Smooth muscle cell (in vitro differentiated cells): ENCODE results near the gene ZDHHC14. TPM values are rescaled to one million over a fixed set of nuclear protein-coding genes. Genes with fewer than 3 reads are reported as not detected.

Experiments
- DNase-seq: peaks from one replicate; lab custom pipeline; 2025; ENCODE audit not compliant: unreplicated experiment; lab: John Stamatoyannopoulos, UW
- H2AFZ ChIP-seq: fragments of 200-600 bp; sonication (generic); 2 replicates; pipeline ENCODE4 v1.6.0; 2016; ENCODE audit warnings: antibody characterized with exemption, low read depth, mild to moderate bottlenecking
- H3F3A ChIP-seq: fragments of 200-600 bp; sonication (generic); 2 replicates; pipeline ENCODE4 v1.6.0; 2017; ENCODE audit warnings: antibody characterized with exemption, low read depth
- H3K27ac ChIP-seq: fragments of 200-600 bp; sonication (generic); 2 replicates; pipeline ENCODE4 v1.5.1; 2016; ENCODE audit warnings: low read depth, mild to moderate bottlenecking
- H3K27me3 ChIP-seq: fragments of 200-600 bp; sonication (generic); 2 replicates; pipeline ENCODE4 v1.6.1; 2016; ENCODE audit warnings: low read depth, mild to moderate bottlenecking
- H3K36me3 ChIP-seq: fragments of 200-600 bp; sonication (generic); 2 replicates; pipeline ENCODE4 v1.5.1; 2016; ENCODE audit warnings: low read depth
- H3K4me1 ChIP-seq: fragments of 200-600 bp; sonication (generic); 2 replicates; pipeline ENCODE4 v1.5.1; 2016; ENCODE audit warnings: low read depth
- H3K4me2 ChIP-seq: fragments of 200-600 bp; sonication (generic); 2 replicates; pipeline ENCODE4 v1.6.0; 2016; ENCODE audit warnings: mild to moderate bottlenecking
- H3K4me3 ChIP-seq: fragments of 200-600 bp; sonication (generic); 2 replicates; pipeline ENCODE4 v1.5.1; 2016; ENCODE audit warnings: mild to moderate bottlenecking
- H3K79me2 ChIP-seq: fragments of 200-600 bp; sonication (generic); 2 replicates; pipeline ENCODE4 v1.6.0; 2016; ENCODE audit warnings: low read depth, mild to moderate bottlenecking
- H3K9ac ChIP-seq: fragments of 200-600 bp; sonication (generic); 2 replicates; pipeline ENCODE4 v1.6.0; 2016; ENCODE audit warnings: low read depth
- H3K9me3 ChIP-seq: fragments of 200-600 bp; sonication (generic); replicated peaks from 2 replicates; pipeline ENCODE4 v1.5.1; 2016; ENCODE audit warnings: low read depth
- H4K20me1 ChIP-seq: fragments of 200-600 bp; sonication (generic); 2 replicates; pipeline ENCODE4 v1.6.0; 2016; ENCODE audit warnings: low read depth
- CTCF ChIP-seq: fragments of 200-600 bp; sonication (generic); IDR thresholded peaks from 2 replicates; pipeline ENCODE4 v1.5.1; 2017; ENCODE audit warnings: borderline replicate concordance, mild to moderate bottlenecking, antibody characterized with exemption; ENCODE audit not compliant: insufficient read depth, poor library complexity, severe bottlenecking
- WGBS: methylation state at CpG from one replicate; pipeline ENCODE4 v1.1.7; 2016; ENCODE audit warnings: low lambda C conversion rate; 5-methylcytosine and 5-hydroxymethylcytosine counted together
- polyA plus RNA-seq: library from polyadenylated mRNA; unstranded; fragments of >200 nt; fragmentation: Nextera tagmentation; extraction: Ambion mirVana; gene quantifications from 2 replicates; pipeline ENCODE4 v1.2.1, GENCODE V29; 2016
- total RNA-seq: library from RNA; depleted of rRNA; stranded (reverse); fragments of >200 nt; gene quantifications from 2 replicates; pipeline ENCODE4 v1.2.3, GENCODE V29; 2014

ZDHHC14 gene
- total and polyA plus RNA-seq, 2 experiments from 2014 or later, result 1.3 to 1.6 TPM

- Histone ChIP-seq H3K4me2 (no peak overlapping the region), H3K27me3 (no peaks in the 10 kb centered on the region), H3K4me3 (no peak overlapping the region), H2AFZ (no peak overlapping the region), H4K20me1 (no peaks in the 10 kb centered on the region), H3K4me1 (peaks cover 11% of the 10 kb centered on the region), H3K9ac (no peak overlapping the region), H3K9me3 (no peaks in the 10 kb centered on the region), H3K36me3 (no peaks in the 10 kb centered on the region), H3K79me2 (no peaks in the 10 kb centered on the region), H3F3A (no peaks in the 10 kb centered on the region), H3K27ac (no peak overlapping the region)
- 95% methylated on average over 34 of the region's 37 CpGs for WGBS
- no peak for DNase-seq
- TF ChIP-seq CTCF, result no peak
Observed at GRCh38 chr6:157672726-157673412, 291.9 kb downstream of the ZDHHC14 start.

DNA sequence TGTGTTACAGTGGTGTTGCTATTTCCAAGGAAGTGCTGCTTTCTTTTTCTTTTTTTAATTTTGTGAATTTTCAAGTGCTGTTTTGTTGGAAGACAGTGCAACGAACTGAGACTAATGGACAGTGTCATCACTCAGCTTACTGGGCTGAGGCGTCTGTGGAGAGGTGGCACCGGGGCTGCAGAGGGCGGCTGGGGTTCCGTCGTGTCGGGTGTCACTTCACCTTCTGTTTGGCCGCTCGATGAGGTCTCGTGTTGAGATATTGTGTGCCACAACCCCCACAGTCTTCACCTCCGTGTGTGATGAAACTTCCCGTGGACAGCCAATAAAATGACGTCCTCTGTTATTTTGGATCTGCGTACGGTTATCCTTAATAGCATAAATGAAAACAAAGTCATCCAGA is 292.6 kb downstream of the ZDHHC14 start:
- Histone ChIP-seq H3K9me3 (no peaks in the 10 kb centered on the region), H3K79me2 (no peaks in the 10 kb centered on the region)

GRCh38 chr6:157674061-157674460 is 293.1 kb downstream of the ZDHHC14 start:
- 93% methylated on average over 8 of the region's 8 CpGs for WGBS
- Histone ChIP-seq H3K27me3 (no peaks in the 10 kb centered on the region), H3K27ac (no peak overlapping the region), H3K36me3 (no peaks in the 10 kb centered on the region), H3K4me1 (peaks cover 8% of the 10 kb centered on the region), H3K9me3 (no peaks in the 10 kb centered on the region), H3K9ac (no peak overlapping the region), H3K79me2 (no peaks in the 10 kb centered on the region), H2AFZ (no peak overlapping the region), H4K20me1 (no peaks in the 10 kb centered on the region), H3F3A (no peaks in the 10 kb centered on the region), H3K4me3 (no peak overlapping the region), H3K4me2 (no peak overlapping the region)
- no peak for TF ChIP-seq CTCF
- no peak for DNase-seq

More for the DNA sequence above, 292.6 kb downstream of the ZDHHC14 start:
- peaks cover 8% of the 10 kb centered on the region for H3K4me1 ChIP-seq
- DNase-seq, result no peak
- H3K27me3 ChIP-seq, result no peaks in the 10 kb centered on the region
- no peaks in the 10 kb centered on the region for H3F3A ChIP-seq
- H4K20me1 ChIP-seq, result no peaks in the 10 kb centered on the region
- H3K36me3 ChIP-seq, result no peaks in the 10 kb centered on the region
- WGBS, result 90% methylated on average over 15 of the region's 15 CpGs
- no peak overlapping the region for H3K9ac ChIP-seq
- H2AFZ ChIP-seq, result no peak overlapping the region
- H3K4me3 ChIP-seq, result no peak overlapping the region
- no peak overlapping the region for H3K4me2 ChIP-seq
- no peak overlapping the region for H3K27ac ChIP-seq
- no peak for TF ChIP-seq CTCF

DNA sequence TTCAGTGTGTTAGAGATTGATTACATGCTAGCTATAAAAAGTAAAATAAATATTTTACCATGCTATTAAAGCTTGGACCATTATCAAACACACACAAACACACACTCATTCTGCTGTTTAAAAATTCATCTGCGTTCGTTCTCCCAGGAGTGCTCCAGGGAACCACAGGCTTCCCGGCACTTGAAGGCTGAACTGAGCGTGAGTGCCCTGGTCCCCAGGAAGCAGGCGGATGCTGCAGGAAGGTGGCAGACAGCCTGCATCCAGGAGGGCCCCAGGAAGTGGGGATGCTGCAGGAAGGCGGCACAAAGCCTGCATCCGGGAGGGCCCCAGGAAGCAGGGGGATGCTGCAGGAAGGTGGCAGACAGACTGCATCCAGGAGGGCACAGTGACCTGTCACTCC is 294.8 kb downstream of the ZDHHC14 start:
- Histone ChIP-seq H3K4me1 (peaks cover 7% of the 10 kb centered on the region), H2AFZ (no peak overlapping the region), H3K36me3 (no peaks in the 10 kb centered on the region), H3K79me2 (no peaks in the 10 kb centered on the region), H3K27me3 (no peaks in the 10 kb centered on the region), H3K27ac (no peak overlapping the region), H3F3A (no peaks in the 10 kb centered on the region), H3K4me3 (no peak overlapping the region), H4K20me1 (no peaks in the 10 kb centered on the region), H3K9me3 (no peaks in the 10 kb centered on the region), H3K4me2 (no peak overlapping the region), H3K9ac (no peak overlapping the region)
- no peak for TF ChIP-seq CTCF
- DNase-seq, result no peak
- 99% methylated on average over 7 of the region's 7 CpGs for WGBS
